ENCODE results near the gene LMAN1L.

DNA sequence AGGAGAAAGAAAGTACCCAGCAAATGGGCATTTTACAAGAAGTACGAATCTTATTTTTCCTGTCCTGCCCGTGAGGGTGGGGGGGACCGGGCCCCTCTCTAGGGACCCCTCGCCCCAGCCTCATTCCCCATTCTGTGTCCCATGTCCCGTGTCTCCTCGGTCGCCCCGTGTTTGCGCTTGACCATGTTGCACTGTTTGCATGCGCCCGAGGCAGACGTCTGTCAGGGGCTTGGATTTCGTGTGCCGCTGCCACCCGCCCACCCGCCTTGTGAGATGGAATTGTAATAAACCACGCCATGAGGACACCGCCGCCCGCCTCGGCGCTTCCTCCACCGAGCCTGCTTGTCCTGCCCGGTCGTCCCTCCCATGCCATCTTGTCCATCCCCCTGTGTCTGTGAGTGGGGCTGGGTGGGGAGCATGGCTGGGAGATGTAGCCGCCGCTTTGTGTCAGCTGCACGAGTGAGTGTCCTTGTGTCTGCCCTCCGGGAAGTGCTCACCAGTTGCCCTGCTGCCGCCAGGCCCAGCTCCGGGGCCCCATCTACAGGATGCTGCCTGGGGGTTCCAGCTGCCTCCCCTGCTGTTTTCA is 9.7 kb upstream of the LMAN1L start:
- TF ChIP-seq YY1 (IDR thresholded peaks at IDR 0.05; ENCODE audit: insufficient read depth, insufficient read length) (no peak), ZNF274 (IDR thresholded peaks at IDR 0.05; ENCODE audit: low read depth, low read length) (no peak)

All from NT2/D1 (cell line).